Natural killer cell (primary cell): ENCODE data around the gene PSME1. TPM values are rescaled to one million over a fixed set of nuclear protein-coding genes. Genes with fewer than 3 reads are reported as not detected.

ENCODE experiments used
- ATAC-seq, 3 donors: fragments of 150-1000 bp in 2 of 3; fragments of 200-7000 bp in 1 of 3; cut with Tn5 transposase; 1 replicate in 1 of 3; 2 replicates in 2 of 3; pipeline ENCODE4 v1.10.0; 2021; ENCODE audit warnings: mild to moderate bottlenecking in 2 of 3, moderate library complexity in 2 of 3
- DNase-seq, 2 donors: peaks; one replicate each; pipeline versions ENCODE4 v3.0.0 to v3.0.0-alpha.2; 2013 to 2021; ENCODE audit warnings: mixed read lengths in 1 of 2
- H3K27ac ChIP-seq: one replicate; pipeline ENCODE4 v1.5.1; 2013; ENCODE audit warnings: mild to moderate bottlenecking, low read length
- H3K27me3 ChIP-seq: one replicate; pipeline ENCODE4 v1.6.1; 2013; ENCODE audit warnings: low read length; ENCODE audit not compliant: control insufficient read depth, insufficient read depth
- H3K36me3 ChIP-seq: one replicate; pipeline ENCODE4 v1.6.1; 2013; ENCODE audit warnings: low read length; ENCODE audit not compliant: control insufficient read depth, insufficient read depth
- H3K4me1 ChIP-seq: one replicate; pipeline ENCODE4 v1.6.1; 2013; ENCODE audit warnings: low read length; ENCODE audit not compliant: control insufficient read depth, insufficient read depth
- H3K4me3 ChIP-seq: one replicate; pipeline ENCODE4 v1.5.1; 2013; ENCODE audit warnings: low read length
- H3K9me3 ChIP-seq: one replicate; pipeline ENCODE4 v1.6.1; 2013; ENCODE audit warnings: low read length; ENCODE audit not compliant: control insufficient read depth, insufficient read depth
- H3K27ac Mint-ChIP-seq, 2 donors: one replicate each; pipeline ENCODE4 v1.8.0; 2022; ENCODE audit warnings: mild to moderate bottlenecking in 2 of 2, mixed read lengths in 2 of 2, moderate library complexity in 1 of 2
- H3K27me3 Mint-ChIP-seq, 2 donors: one replicate each; pipeline ENCODE4 v1.8.0; 2022; ENCODE audit warnings: low read depth in 2 of 2, mixed read lengths in 2 of 2
- H3K36me3 Mint-ChIP-seq: one replicate; pipeline ENCODE4 v1.8.0; 2022; ENCODE audit warnings: mixed read lengths
- H3K4me1 Mint-ChIP-seq, 2 donors: one replicate each; pipeline ENCODE4 v1.8.0; 2022; ENCODE audit warnings: mixed read lengths in 2 of 2
- H3K4me3 Mint-ChIP-seq: one replicate; pipeline ENCODE4 v1.8.0; 2022; ENCODE audit warnings: mild to moderate bottlenecking, moderate library complexity, mixed read lengths
- H3K9me3 Mint-ChIP-seq, 2 donors: one replicate each; pipeline ENCODE4 v1.8.0; 2022; ENCODE audit warnings: mixed read lengths in 2 of 2
- CTCF ChIP-seq: fragments of 200-600 bp; IDR thresholded peaks from one replicate; pipeline ENCODE4 v1.8.0; 2022; ENCODE audit warnings: antibody characterized with exemption
- WGBS: methylation state at CpG from one replicate; pipeline ENCODE4 v1.1.7; 2013; ENCODE audit warnings: missing lambda C conversion rate; ENCODE audit not compliant: insufficient coverage; 5-methylcytosine and 5-hydroxymethylcytosine counted together
- intact Hi-C: fragments of 100-400 bp; cut with micrococcal nuclease; formaldehyde crosslinking; loops from one replicate; pipeline ENCODE4 v1.14.2; 2022
- total RNA-seq, 4 donors: library from RNA; stranded (reverse); fragments of 120-200 nt in 1 of 4; gene quantifications; one replicate each; pipeline versions ENCODE4 v1.2.3 to v1.2.4, GENCODE V29; 2013 to 2022

PSME1 gene
- total RNA-seq, 3 donors from 2014 or later (not counting 1 experiment from before 2014, with no cell fraction given): 315 to 345 (median 318) TPM

DNA sequence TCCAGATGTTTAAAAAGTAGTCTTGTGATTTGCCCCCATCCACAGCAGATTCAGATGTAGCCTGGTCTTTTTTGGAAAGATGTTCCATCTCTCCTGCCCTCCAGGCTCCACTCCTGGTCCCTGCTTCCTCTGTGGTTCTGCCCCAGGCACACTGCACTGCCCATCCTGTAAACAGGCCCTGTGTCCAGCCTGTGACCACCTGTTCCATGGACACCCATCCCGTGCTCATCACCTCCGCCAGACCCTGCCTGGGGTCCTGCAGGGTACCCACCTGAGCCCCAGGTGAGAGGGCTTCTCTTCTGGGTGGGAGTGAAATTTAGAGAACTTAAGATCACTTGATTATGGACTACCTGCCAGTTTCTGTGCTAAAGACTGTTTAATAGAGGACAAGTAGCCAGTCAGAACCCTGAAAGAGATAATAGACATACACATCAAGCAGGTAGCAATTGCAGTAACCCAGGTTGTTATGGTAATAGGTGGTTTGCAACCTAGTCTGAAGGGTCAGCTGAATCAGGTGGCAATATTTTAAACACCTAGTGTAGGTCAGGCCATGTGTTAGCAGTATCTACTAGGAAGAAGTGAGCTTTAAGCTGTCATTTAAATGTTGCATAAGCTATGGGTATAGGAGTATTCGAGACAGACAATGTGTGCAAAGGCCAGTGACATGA is 13.4 kb downstream of the PSME1 start:
- no peak for TF ChIP-seq CTCF
- Histone ChIP-seq H3K9me3 (no peaks in the 10 kb centered on the region), H3K27me3 (no peaks in the 10 kb centered on the region), H3K4me1 (peaks cover 28% of the 10 kb centered on the region), H3K4me3 (no peak overlapping the region), H3K36me3 (peaks cover 42% of the 10 kb centered on the region), H3K27ac (no peak overlapping the region)
- H3K27me3 Mint-ChIP-seq: no peaks in the 10 kb centered on the region
- no peak for ATAC-seq
- peaks cover 48 to 59% of the 10 kb centered on the region in 2 donors for H3K4me1 Mint-ChIP-seq
- peak overlapping the region; percentile 59 for H3K4me3 Mint-ChIP-seq
- no peak overlapping the region for H3K27ac Mint-ChIP-seq
- H3K36me3 Mint-ChIP-seq: peaks cover 1% of the 10 kb centered on the region
- WGBS: 98% methylated on average over 3 of the region's 3 CpGs
- DNase-seq: no peak
- intact Hi-C loops: no loop called here
- no peaks in the 10 kb centered on the region for H3K9me3 Mint-ChIP-seq

DNA sequence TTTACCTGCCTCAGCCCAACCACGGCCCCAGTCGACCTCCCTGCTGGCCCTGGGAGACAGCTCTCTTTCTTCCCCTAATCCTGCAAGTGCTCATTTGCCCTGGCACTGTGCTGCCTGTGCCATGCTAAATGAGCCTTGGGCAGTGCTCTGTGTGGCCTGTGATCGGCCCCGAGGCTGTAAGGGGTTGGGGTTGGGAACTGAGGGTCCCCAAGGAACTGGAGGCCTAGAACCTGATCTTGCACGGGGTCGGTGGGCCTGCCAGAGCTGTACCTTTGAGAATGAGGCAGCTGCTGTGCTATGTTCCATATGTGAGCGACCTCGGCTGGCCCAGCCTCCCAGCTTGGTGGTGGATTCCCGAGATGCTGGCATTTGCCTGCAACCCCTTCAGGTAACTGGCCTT is 14.1 kb downstream of the PSME1 start:
- H3K27ac Mint-ChIP-seq: no peak overlapping the region
- peaks cover 43 to 53% of the 10 kb centered on the region in 2 donors for H3K4me1 Mint-ChIP-seq

DNA sequence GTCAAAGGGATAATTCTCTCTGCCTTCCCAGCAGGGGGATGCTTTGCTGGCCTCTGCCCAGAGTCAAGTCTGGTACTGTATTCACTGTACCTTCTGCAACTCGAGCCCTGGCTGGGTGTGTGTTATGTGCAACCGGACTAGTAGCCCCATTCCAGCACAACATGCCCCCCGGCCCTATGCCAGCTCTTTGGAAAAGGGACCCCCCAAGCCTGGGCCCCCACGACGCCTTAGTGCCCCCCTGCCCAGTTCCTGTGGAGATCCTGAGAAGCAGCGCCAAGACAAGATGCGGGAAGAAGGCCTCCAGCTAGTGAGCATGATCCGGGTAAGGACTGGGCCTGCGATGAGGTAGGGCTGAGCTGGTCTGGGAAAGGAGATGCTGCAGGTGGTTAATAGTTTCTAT is 14.6 kb downstream of the PSME1 start:
- Mint-ChIP-seq H3K9me3 (no peaks in the 10 kb centered on the region), H3K27ac (no peak overlapping the region), H3K4me3 (no peak overlapping the region), H3K27me3 (no peaks in the 10 kb centered on the region), H3K4me1 (peaks cover 38 to 49% of the 10 kb centered on the region in 2 donors), H3K36me3 (no peaks in the 10 kb centered on the region)
- no peak overlapping the region for H3K27ac ChIP-seq
- no peak overlapping the region for H3K4me3 ChIP-seq
- WGBS: 95% methylated on average over 9 of the region's 9 CpGs
- ATAC-seq: no peak
- no peaks in the 10 kb centered on the region for H3K27me3 ChIP-seq
- H3K36me3 ChIP-seq: peaks cover 50% of the 10 kb centered on the region
- intact Hi-C loops: no loop called here
- H3K4me1 ChIP-seq: peaks cover 20% of the 10 kb centered on the region
- TF ChIP-seq CTCF: no peak
- no peak for DNase-seq
- H3K9me3 ChIP-seq: no peaks in the 10 kb centered on the region

More for the DNA sequence above, 14.1 kb downstream of the PSME1 start:
- intact Hi-C loops: no loop called here
- H3K27me3 Mint-ChIP-seq: no peaks in the 10 kb centered on the region
- TF ChIP-seq CTCF: no peak
- WGBS: 97% methylated on average over 9 of the region's 9 CpGs
- DNase-seq: no peak
- H3K4me3 Mint-ChIP-seq: no peak overlapping the region
- ATAC-seq: no peak
- Histone ChIP-seq H3K9me3 (no peaks in the 10 kb centered on the region), H3K27ac (no peak overlapping the region), H3K27me3 (no peaks in the 10 kb centered on the region), H3K4me3 (no peak overlapping the region), H3K4me1 (peaks cover 25% of the 10 kb centered on the region), H3K36me3 (peaks cover 45% of the 10 kb centered on the region)
- H3K9me3 Mint-ChIP-seq: no peaks in the 10 kb centered on the region
- no peaks in the 10 kb centered on the region for H3K36me3 Mint-ChIP-seq

DNA sequence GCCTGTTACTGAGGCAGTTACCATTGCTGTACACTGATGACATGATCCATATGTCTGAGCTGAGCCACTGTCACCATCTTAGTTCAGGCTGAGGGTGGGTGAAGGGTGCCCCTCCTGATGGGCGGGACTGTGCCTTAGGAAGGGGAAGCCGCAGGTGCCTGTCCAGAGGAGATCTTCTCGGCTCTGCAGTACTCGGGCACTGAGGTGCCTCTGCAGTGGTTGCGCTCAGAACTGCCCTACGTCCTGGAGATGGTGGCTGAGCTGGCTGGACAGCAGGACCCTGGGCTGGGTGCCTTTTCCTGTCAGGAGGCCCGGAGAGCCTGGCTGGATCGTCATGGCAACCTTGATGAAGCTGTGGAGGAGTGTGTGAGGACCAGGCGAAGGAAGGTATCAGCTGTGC is 15.0 kb downstream of the PSME1 start:
- H3K36me3 ChIP-seq: peaks cover 54% of the 10 kb centered on the region

More for the DNA sequence above, 15.0 kb downstream of the PSME1 start:
- H3K27me3 ChIP-seq: no peaks in the 10 kb centered on the region
- Mint-ChIP-seq H3K9me3 (no peaks in the 10 kb centered on the region), H3K36me3 (no peaks in the 10 kb centered on the region), H3K4me3 (no peak overlapping the region), H3K27ac (no peak overlapping the region), H3K27me3 (no peaks in the 10 kb centered on the region), H3K4me1 (peaks cover 34 to 49% of the 10 kb centered on the region in 2 donors)
- no peak for DNase-seq
- peaks cover 16% of the 10 kb centered on the region for H3K4me1 ChIP-seq
- no peak for TF ChIP-seq CTCF
- H3K4me3 ChIP-seq: no peak overlapping the region
- no peak for ATAC-seq
- intact Hi-C loops: no loop called here
- no peaks in the 10 kb centered on the region for H3K9me3 ChIP-seq
- H3K27ac ChIP-seq: no peak overlapping the region
- WGBS: 97% methylated on average over 9 of the region's 9 CpGs
